ENCODE data around the gene C1QTNF3.
"Not testable (repeated sequence)": the region's sequence is repeated elsewhere in the genome, so short reads cannot be mapped to it uniquely, and the experiment has no call there.

The C1QTNF3 gene

GRCh38 chr5:34043099-34043876, at the start of gene C1QTNF3:
TSS of gene C1QTNF3 (minus strand) at chr5:34043213. CDS start at chr5:34043125, 88 bp downstream.
- no peaks in the 10 kb centered on the region for H3K36me3 ChIP-seq (ENCODE audit: control insufficient read depth in 2 of 2, insufficient read depth in 2 of 2, low read length in 2 of 2)
- H3K27me3 ChIP-seq (ENCODE audit: control insufficient read depth in 2 of 2, insufficient read depth in 2 of 2, low read length in 2 of 2), result no peaks in the 10 kb centered on the region
- H3K4me3 ChIP-seq (ENCODE audit: low read length in 2 of 2), result peak within 1 kb of the TSS in 1 of 2 donors; percentile 42
- H3K9me3 ChIP-seq (ENCODE audit: control insufficient read depth in 2 of 2, low read length in 2 of 2), result no peaks in the 10 kb centered on the region
- H3K27ac ChIP-seq (ENCODE audit: low read depth in 2 of 2, low read length in 2 of 2), result peak within 1 kb of the TSS in 1 of 2 donors; percentile 18
- H3K4me1 ChIP-seq (ENCODE audit: control insufficient read depth in 2 of 2, insufficient read depth in 2 of 2, low read length in 2 of 2), result peaks cover 0 to 7% of the 10 kb centered on the region in 2 donors
- no peak within 1 kb of the TSS for H3K9ac ChIP-seq (ENCODE audit: low read depth in 1 of 2, low read length in 2 of 2)

GRCh38 chr5:34091039-34091438, 48.0 kb upstream of the C1QTNF3 start:
- not testable (repeated sequence) for H3K27ac ChIP-seq (ENCODE audit: low read depth in 2 of 2, low read length in 2 of 2); H3K4me1 ChIP-seq (ENCODE audit: control insufficient read depth in 2 of 2, insufficient read depth in 2 of 2, low read length in 2 of 2); H3K9me3 ChIP-seq (ENCODE audit: control insufficient read depth in 2 of 2, low read length in 2 of 2); H3K4me3 ChIP-seq (ENCODE audit: low read length in 2 of 2); H3K9ac ChIP-seq (ENCODE audit: low read depth in 1 of 2, low read length in 2 of 2); H3K36me3 ChIP-seq (ENCODE audit: control insufficient read depth in 2 of 2, insufficient read depth in 2 of 2, low read length in 2 of 2); H3K27me3 ChIP-seq (ENCODE audit: control insufficient read depth in 2 of 2, insufficient read depth in 2 of 2, low read length in 2 of 2)

- H3K9me3 ChIP-seq (ENCODE audit: control insufficient read depth in 2 of 2, low read length in 2 of 2); H3K27ac ChIP-seq (ENCODE audit: low read depth in 2 of 2, low read length in 2 of 2); H3K36me3 ChIP-seq (ENCODE audit: control insufficient read depth in 2 of 2, insufficient read depth in 2 of 2, low read length in 2 of 2); H3K4me1 ChIP-seq (ENCODE audit: control insufficient read depth in 2 of 2, insufficient read depth in 2 of 2, low read length in 2 of 2); H3K4me3 ChIP-seq (ENCODE audit: low read length in 2 of 2); H3K9ac ChIP-seq (ENCODE audit: low read depth in 1 of 2, low read length in 2 of 2); H3K27me3 ChIP-seq (ENCODE audit: control insufficient read depth in 2 of 2, insufficient read depth in 2 of 2, low read length in 2 of 2): not testable (repeated sequence)
Measured at GRCh38 chr5:34089802-34090201, 46.8 kb upstream of the C1QTNF3 start.

GRCh38 chr5:34087728-34088127, 44.7 kb upstream of the C1QTNF3 start:
- H3K36me3 ChIP-seq (ENCODE audit: control insufficient read depth in 2 of 2, insufficient read depth in 2 of 2, low read length in 2 of 2), result not testable (repeated sequence)

GRCh38 chr5:34083898-34084297, 40.9 kb upstream of the C1QTNF3 start:
- not testable (repeated sequence) for H3K27ac ChIP-seq (ENCODE audit: low read depth in 2 of 2, low read length in 2 of 2); H3K9ac ChIP-seq (ENCODE audit: low read depth in 1 of 2, low read length in 2 of 2); H3K9me3 ChIP-seq (ENCODE audit: control insufficient read depth in 2 of 2, low read length in 2 of 2); H3K36me3 ChIP-seq (ENCODE audit: control insufficient read depth in 2 of 2, insufficient read depth in 2 of 2, low read length in 2 of 2); H3K4me1 ChIP-seq (ENCODE audit: control insufficient read depth in 2 of 2, insufficient read depth in 2 of 2, low read length in 2 of 2); H3K27me3 ChIP-seq (ENCODE audit: control insufficient read depth in 2 of 2, insufficient read depth in 2 of 2, low read length in 2 of 2); H3K4me3 ChIP-seq (ENCODE audit: low read length in 2 of 2)

More at GRCh38 chr5:34087728-34088127, 44.7 kb upstream of the C1QTNF3 start:
- not testable (repeated sequence) for H3K9me3 ChIP-seq (ENCODE audit: control insufficient read depth in 2 of 2, low read length in 2 of 2); H3K27ac ChIP-seq (ENCODE audit: low read depth in 2 of 2, low read length in 2 of 2); H3K27me3 ChIP-seq (ENCODE audit: control insufficient read depth in 2 of 2, insufficient read depth in 2 of 2, low read length in 2 of 2); H3K9ac ChIP-seq (ENCODE audit: low read depth in 1 of 2, low read length in 2 of 2); H3K4me1 ChIP-seq (ENCODE audit: control insufficient read depth in 2 of 2, insufficient read depth in 2 of 2, low read length in 2 of 2); H3K4me3 ChIP-seq (ENCODE audit: low read length in 2 of 2)

GRCh38 chr5:34079505-34079904, 36.5 kb upstream of the C1QTNF3 start:
- H3K4me3 ChIP-seq (ENCODE audit: low read length in 2 of 2); H3K9ac ChIP-seq (ENCODE audit: low read depth in 1 of 2, low read length in 2 of 2); H3K9me3 ChIP-seq (ENCODE audit: control insufficient read depth in 2 of 2, low read length in 2 of 2); H3K27ac ChIP-seq (ENCODE audit: low read depth in 2 of 2, low read length in 2 of 2); H3K36me3 ChIP-seq (ENCODE audit: control insufficient read depth in 2 of 2, insufficient read depth in 2 of 2, low read length in 2 of 2); H3K4me1 ChIP-seq (ENCODE audit: control insufficient read depth in 2 of 2, insufficient read depth in 2 of 2, low read length in 2 of 2); H3K27me3 ChIP-seq (ENCODE audit: control insufficient read depth in 2 of 2, insufficient read depth in 2 of 2, low read length in 2 of 2): not testable (repeated sequence)

- not testable (repeated sequence) for H3K4me1 ChIP-seq (ENCODE audit: control insufficient read depth in 2 of 2, insufficient read depth in 2 of 2, low read length in 2 of 2); H3K9ac ChIP-seq (ENCODE audit: low read depth in 1 of 2, low read length in 2 of 2); H3K4me3 ChIP-seq (ENCODE audit: low read length in 2 of 2); H3K27me3 ChIP-seq (ENCODE audit: control insufficient read depth in 2 of 2, insufficient read depth in 2 of 2, low read length in 2 of 2); H3K27ac ChIP-seq (ENCODE audit: low read depth in 2 of 2, low read length in 2 of 2); H3K36me3 ChIP-seq (ENCODE audit: control insufficient read depth in 2 of 2, insufficient read depth in 2 of 2, low read length in 2 of 2); H3K9me3 ChIP-seq (ENCODE audit: control insufficient read depth in 2 of 2, low read length in 2 of 2)
Measured at GRCh38 chr5:34077636-34078035, 34.6 kb upstream of the C1QTNF3 start.

GRCh38 chr5:34076719-34077364, 33.8 kb upstream of the C1QTNF3 start:
- H3K9ac ChIP-seq (ENCODE audit: low read depth in 1 of 2, low read length in 2 of 2); H3K4me3 ChIP-seq (ENCODE audit: low read length in 2 of 2); H3K27me3 ChIP-seq (ENCODE audit: control insufficient read depth in 2 of 2, insufficient read depth in 2 of 2, low read length in 2 of 2); H3K36me3 ChIP-seq (ENCODE audit: control insufficient read depth in 2 of 2, insufficient read depth in 2 of 2, low read length in 2 of 2); H3K4me1 ChIP-seq (ENCODE audit: control insufficient read depth in 2 of 2, insufficient read depth in 2 of 2, low read length in 2 of 2); H3K27ac ChIP-seq (ENCODE audit: low read depth in 2 of 2, low read length in 2 of 2); H3K9me3 ChIP-seq (ENCODE audit: control insufficient read depth in 2 of 2, low read length in 2 of 2): not testable (repeated sequence)

- H3K9me3 ChIP-seq (ENCODE audit: control insufficient read depth in 2 of 2, low read length in 2 of 2); H3K4me3 ChIP-seq (ENCODE audit: low read length in 2 of 2); H3K27ac ChIP-seq (ENCODE audit: low read depth in 2 of 2, low read length in 2 of 2); H3K4me1 ChIP-seq (ENCODE audit: control insufficient read depth in 2 of 2, insufficient read depth in 2 of 2, low read length in 2 of 2); H3K9ac ChIP-seq (ENCODE audit: low read depth in 1 of 2, low read length in 2 of 2); H3K36me3 ChIP-seq (ENCODE audit: control insufficient read depth in 2 of 2, insufficient read depth in 2 of 2, low read length in 2 of 2); H3K27me3 ChIP-seq (ENCODE audit: control insufficient read depth in 2 of 2, insufficient read depth in 2 of 2, low read length in 2 of 2): not testable (repeated sequence)
Measured at GRCh38 chr5:34074472-34074871, 31.5 kb upstream of the C1QTNF3 start.

GRCh38 chr5:34074071-34074470, 31.1 kb upstream of the C1QTNF3 start:
- not testable (repeated sequence) for H3K27ac ChIP-seq (ENCODE audit: low read depth in 2 of 2, low read length in 2 of 2); H3K9ac ChIP-seq (ENCODE audit: low read depth in 1 of 2, low read length in 2 of 2); H3K4me3 ChIP-seq (ENCODE audit: low read length in 2 of 2); H3K27me3 ChIP-seq (ENCODE audit: control insufficient read depth in 2 of 2, insufficient read depth in 2 of 2, low read length in 2 of 2); H3K4me1 ChIP-seq (ENCODE audit: control insufficient read depth in 2 of 2, insufficient read depth in 2 of 2, low read length in 2 of 2); H3K9me3 ChIP-seq (ENCODE audit: control insufficient read depth in 2 of 2, low read length in 2 of 2); H3K36me3 ChIP-seq (ENCODE audit: control insufficient read depth in 2 of 2, insufficient read depth in 2 of 2, low read length in 2 of 2)
